ENCODE results near the gene MADCAM1.

Gene MADCAM1

DNA sequence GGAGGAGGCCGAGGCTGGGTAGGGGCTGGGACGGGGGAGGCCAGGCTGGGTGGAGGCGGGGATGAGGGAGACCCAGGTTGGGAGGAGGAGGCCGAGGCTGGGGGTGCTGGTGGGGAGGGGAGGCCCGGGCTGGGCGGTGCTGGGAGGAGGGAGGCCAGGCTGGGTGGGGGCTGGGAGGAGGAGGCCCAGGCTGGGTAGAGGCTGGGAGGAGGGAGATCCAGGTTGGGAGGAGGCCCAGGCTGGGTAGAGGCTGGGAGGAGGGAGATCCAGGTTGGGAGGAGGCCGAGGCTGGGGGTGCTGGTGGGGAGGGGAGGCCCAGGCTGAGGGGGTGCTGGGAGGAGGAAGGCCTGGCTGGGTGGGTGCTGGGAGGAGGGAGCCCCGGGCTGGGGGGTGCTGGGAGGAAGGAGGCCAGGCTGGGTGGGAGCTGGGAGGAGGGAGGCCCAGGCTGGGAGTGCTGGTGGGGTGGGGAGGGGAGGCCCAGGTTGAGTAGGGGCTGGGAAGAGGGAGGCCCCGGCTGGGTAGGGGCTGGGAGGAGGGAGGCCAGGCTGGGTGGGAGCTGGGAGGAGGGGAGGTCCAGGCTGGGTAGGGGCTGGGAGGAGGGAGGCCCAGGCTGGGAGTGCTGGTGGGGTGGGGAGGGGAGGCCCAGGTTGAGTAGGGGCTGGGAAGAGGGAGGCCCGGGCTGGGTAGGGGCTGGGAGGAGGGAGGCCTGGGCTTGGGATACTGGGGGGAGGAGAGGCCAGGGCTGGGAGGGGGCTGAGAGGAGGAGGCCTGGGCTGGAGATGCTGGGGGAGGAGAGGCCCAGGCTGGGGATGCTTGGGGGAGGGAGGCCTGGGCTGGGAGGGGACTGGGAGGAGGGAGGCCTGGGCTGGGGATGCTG, 21.7 kb downstream of the MADCAM1 start:
- Histone ChIP-seq H3K36me3 (ENCODE audit: insufficient read depth, low read depth, low read length) (peaks cover 8% of the 10 kb centered on the region; the same call in 1 of the 2 replicates), H3K27ac (ENCODE audit: low read length) (no peak overlapping the region), H3K4me1 (ENCODE audit: insufficient read depth, low read length) (no peaks in the 10 kb centered on the region), H3K4me3 (ENCODE audit: low read length) (no peak overlapping the region), H3K9me3 (ENCODE audit: insufficient read depth, low read depth, low read length) (no peaks in the 10 kb centered on the region), H3K27me3 (ENCODE audit: insufficient read depth, low read length) (peaks cover 33% of the 10 kb centered on the region), H3K9ac (ENCODE audit: low read depth, low read length) (no peak overlapping the region)

DNA sequence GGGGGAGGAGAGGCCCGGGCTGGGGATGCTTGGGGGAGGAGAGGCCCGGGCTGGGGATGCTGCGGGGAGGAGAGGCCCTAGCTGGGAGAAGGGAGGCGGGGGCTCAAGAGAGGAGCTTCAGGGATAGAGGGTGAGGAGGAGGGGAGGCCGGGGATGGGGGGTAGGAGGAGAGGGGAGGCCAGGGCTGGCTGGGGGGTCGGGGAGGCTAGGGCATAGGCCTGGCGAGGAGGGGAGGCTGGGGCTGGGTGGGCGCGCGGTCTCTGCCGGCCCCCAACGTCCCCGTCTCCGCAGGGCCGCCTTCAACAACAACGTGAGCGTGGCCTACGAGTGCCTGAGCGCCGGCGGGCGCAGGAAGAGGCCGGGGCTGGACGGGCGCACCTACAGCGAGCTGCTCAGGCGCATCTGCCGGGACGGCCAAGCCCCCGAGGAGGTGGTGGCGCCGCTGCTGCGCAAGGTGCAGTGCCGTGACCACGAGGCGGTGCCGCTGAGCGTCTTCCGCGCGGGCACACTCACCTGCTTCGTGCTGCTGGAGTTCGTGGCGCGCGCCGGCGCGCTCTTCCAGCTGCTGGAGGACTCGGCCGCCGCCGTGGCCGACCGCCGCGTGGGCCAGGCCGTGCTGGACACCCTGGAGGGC, 22.4 kb downstream of the MADCAM1 start:
- Histone ChIP-seq H3K4me1 (ENCODE audit: insufficient read depth, low read length) (no peaks in the 10 kb centered on the region), H3K27me3 (ENCODE audit: insufficient read depth, low read length) (peaks cover 26% of the 10 kb centered on the region), H3K9ac (ENCODE audit: low read depth, low read length) (no peak overlapping the region), H3K27ac (ENCODE audit: low read length) (no peak overlapping the region), H3K36me3 (ENCODE audit: insufficient read depth, low read depth, low read length) (peaks cover 7% of the 10 kb centered on the region; the same call in 1 of the 2 replicates), H3K4me3 (ENCODE audit: low read length) (peak overlapping the region; percentile 33; the same call in 1 of the 2 replicates), H3K9me3 (ENCODE audit: insufficient read depth, low read depth, low read length) (no peaks in the 10 kb centered on the region)

DNA sequence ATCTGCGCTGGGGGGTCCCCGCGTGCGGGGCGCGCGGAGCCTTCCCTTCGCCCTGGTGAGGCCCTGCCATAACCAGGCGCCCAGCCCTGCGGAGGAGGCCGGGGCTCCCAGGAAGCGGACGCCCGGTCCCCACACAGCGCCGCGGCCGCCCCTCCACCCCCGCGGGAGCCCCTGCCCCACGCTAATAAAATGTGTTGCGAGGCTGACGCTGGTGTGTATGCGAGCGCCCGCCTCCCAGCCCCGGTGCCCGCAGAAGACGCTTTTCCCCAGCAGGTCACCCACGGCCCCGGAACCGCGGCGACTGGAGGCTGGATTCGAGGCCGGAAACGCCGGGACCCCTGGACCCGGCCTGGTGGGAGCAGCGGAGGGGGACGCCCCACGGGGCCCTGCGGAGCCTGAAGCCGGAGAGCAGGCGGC, 23.2 kb downstream of the MADCAM1 start:
- H3K27me3 ChIP-seq (ENCODE audit: insufficient read depth, low read length) = peaks cover 18% of the 10 kb centered on the region
- no peak overlapping the region for H3K27ac ChIP-seq (ENCODE audit: low read length)
- H3K9me3 ChIP-seq (ENCODE audit: insufficient read depth, low read depth, low read length) = no peaks in the 10 kb centered on the region
- no peaks in the 10 kb centered on the region for H3K4me1 ChIP-seq (ENCODE audit: insufficient read depth, low read length)
- H3K9ac ChIP-seq (ENCODE audit: low read depth, low read length) = no peak overlapping the region
- H3K4me3 ChIP-seq (ENCODE audit: low read length) = no peak overlapping the region
- no peaks in the 10 kb centered on the region for H3K36me3 ChIP-seq (ENCODE audit: insufficient read depth, low read depth, low read length)

DNA sequence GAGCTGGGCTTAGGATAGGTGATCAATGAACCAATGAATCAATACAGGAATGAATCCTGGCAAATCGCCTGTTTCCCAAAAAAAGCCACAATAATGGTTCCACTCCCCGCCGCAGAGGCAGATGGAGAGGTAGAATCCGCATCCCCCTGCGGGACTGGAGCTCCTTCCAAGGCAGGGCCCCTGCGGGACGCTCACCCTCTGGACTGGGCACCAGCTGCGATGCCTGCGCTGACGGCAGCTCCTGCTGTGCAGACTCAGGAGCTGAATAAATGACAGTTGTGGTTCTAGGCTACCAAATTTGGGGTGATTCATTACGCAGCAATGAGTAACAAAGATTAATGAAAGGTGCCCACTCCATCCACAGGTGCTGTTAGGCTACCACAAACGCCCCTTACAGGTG, 26.4 kb downstream of the MADCAM1 start:
- Histone ChIP-seq H3K9ac (ENCODE audit: low read depth, low read length) (no peak overlapping the region), H3K36me3 (ENCODE audit: insufficient read depth, low read depth, low read length) (no peaks in the 10 kb centered on the region), H3K27ac (ENCODE audit: low read length) (no peak overlapping the region), H3K4me3 (ENCODE audit: low read length) (no peak overlapping the region), H3K27me3 (ENCODE audit: insufficient read depth, low read length) (peaks cover 17% of the 10 kb centered on the region), H3K4me1 (ENCODE audit: insufficient read depth, low read length) (no peaks in the 10 kb centered on the region), H3K9me3 (ENCODE audit: insufficient read depth, low read depth, low read length) (no peaks in the 10 kb centered on the region)

DNA sequence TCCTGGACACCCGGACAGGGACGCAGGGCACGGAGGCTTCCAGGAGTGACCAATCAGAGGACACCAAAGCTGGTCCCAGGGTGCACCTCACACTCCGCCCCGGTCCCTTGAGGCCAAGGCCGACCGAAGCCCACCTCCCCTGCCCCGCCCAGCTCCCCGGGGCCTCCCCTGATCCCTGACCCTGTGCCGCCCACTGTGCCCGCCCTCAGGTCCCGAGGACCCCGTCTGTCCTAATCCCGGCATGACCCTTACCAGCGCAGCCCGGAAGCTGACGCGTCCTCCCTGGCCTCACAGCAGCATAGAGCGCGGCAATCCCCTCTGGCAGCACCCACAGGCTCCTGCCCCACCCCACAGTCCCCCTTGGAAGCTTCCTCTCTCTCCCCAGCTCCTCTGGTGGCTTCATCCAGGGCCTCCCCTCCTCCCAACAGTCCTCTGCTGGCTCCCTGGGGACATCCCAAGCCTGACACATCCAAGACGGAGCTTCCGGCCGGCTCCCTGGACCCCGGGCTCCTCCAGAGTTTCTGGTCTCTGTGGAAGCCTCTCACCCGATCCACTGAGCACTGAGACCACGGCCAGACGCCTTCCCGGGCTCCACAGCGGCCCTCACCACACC, 27.9 kb downstream of the MADCAM1 start:
- H3K4me3 ChIP-seq (ENCODE audit: low read length) = no peak overlapping the region
- H3K9me3 ChIP-seq (ENCODE audit: insufficient read depth, low read depth, low read length) = no peaks in the 10 kb centered on the region
- no peak overlapping the region for H3K27ac ChIP-seq (ENCODE audit: low read length)
- no peak overlapping the region for H3K9ac ChIP-seq (ENCODE audit: low read depth, low read length)
- H3K4me1 ChIP-seq (ENCODE audit: insufficient read depth, low read length) = no peaks in the 10 kb centered on the region
- peaks cover 17% of the 10 kb centered on the region for H3K27me3 ChIP-seq (ENCODE audit: insufficient read depth, low read length)
- H3K36me3 ChIP-seq (ENCODE audit: insufficient read depth, low read depth, low read length) = no peaks in the 10 kb centered on the region

DNA sequence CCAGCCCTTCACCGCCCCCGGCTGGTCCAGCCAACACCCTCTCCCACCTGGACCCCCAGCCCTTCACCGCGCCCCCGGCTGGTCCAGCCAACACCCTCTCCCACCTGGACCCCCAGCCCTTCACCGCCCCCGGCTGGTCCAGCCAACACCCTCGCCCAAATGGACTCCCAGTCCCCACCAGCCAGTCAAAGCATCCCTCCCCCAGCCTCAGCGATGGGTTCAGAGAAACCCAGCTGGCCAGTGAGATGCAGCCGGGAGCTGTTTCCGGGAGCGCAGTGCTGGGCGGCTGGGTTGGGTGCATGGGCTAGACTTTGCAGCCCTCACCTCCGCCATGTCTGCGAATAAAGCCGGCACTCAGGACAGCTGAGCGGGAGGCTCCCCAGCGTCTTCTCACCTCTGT, 28.7 kb downstream of the MADCAM1 start:
- Histone ChIP-seq H3K9me3 (ENCODE audit: insufficient read depth, low read depth, low read length) (no peaks in the 10 kb centered on the region), H3K4me3 (ENCODE audit: low read length) (no peak overlapping the region), H3K36me3 (ENCODE audit: insufficient read depth, low read depth, low read length) (no peaks in the 10 kb centered on the region), H3K4me1 (ENCODE audit: insufficient read depth, low read length) (no peaks in the 10 kb centered on the region), H3K27ac (ENCODE audit: low read length) (no peak overlapping the region), H3K9ac (ENCODE audit: low read depth, low read length) (no peak overlapping the region), H3K27me3 (ENCODE audit: insufficient read depth, low read length) (peaks cover 8% of the 10 kb centered on the region)

DNA sequence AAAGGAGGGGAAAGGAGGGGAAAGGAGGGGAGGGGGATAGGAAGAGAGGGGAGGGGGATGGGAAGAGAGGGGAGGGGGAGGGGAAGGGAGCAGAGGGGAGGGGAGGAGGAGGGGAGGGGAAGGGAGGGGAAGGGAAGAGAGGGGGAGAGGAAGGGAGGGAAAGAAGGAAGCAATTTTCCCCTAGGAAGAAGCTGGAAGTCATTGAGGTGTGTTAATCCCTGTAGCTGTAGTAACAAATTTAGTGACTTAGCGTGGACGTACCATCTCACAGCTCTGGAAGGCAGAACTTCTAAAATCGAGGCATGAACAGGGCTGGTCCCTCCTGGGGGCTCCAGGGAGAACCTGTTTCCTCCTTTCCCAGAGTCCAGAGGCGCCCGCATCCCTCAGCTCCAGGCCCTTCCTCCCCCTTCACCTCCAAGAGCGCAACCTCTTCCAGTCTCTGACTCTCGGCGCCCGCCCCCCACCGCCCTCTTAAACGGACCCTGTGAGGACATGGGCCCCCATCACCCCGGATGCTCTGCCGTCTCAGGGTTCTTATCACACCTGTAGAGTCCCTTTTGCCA, 29.7 kb downstream of the MADCAM1 start:
- Histone ChIP-seq H3K4me3 (ENCODE audit: low read length) (no peak overlapping the region), H3K9me3 (ENCODE audit: insufficient read depth, low read depth, low read length) (no peaks in the 10 kb centered on the region), H3K36me3 (ENCODE audit: insufficient read depth, low read depth, low read length) (no peaks in the 10 kb centered on the region), H3K9ac (ENCODE audit: low read depth, low read length) (no peak overlapping the region), H3K27me3 (ENCODE audit: insufficient read depth, low read length) (peaks cover 3% of the 10 kb centered on the region), H3K4me1 (ENCODE audit: insufficient read depth, low read length) (no peaks in the 10 kb centered on the region), H3K27ac (ENCODE audit: low read length) (no peak overlapping the region)

DNA sequence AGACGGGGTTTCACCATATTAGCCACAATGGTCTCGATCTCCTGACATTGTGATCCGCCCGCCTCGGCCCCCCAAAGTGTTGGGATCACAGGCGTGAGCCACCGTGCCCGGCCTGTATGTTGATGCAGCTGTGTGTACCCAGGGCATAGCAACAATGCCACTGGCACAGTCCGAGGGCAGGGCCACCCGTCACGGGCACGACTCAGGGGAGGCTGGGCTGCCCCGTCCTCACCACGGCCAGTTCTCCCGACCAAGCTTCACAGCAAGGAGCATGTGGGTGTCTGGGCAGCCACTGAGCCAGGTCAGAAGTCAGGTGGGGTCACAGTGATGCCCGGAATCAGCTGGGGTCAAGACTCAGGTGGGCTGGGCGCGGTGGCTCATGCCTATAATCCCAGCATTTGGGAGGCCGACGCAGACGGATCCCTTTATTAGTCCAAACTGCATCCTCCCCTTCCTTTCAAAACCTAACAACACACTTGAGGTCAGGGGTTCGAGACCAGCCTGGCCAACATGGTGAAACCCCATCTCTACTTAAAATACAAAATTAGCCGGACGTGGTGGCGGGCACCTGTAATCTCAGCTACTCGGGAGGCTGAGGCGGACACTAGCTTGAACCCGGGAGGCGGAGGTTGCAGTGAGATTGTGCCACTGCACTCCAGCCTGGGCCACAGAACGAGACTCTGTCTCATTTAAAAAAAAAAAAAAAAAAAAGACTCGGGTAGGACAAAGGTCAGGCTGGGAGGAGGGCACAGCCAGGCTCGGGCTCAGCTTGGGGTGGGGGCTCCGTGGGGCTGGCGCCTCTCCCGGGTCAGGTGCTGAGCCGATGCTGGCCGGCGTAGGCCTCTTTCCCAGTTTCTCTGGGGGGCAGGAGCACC, 34.1 kb downstream of the MADCAM1 start:
- H3K36me3 ChIP-seq (ENCODE audit: insufficient read depth, low read depth, low read length) = peaks cover under 1% of the 10 kb centered on the region; the same call in 1 of the 2 replicates
- H3K9ac ChIP-seq (ENCODE audit: low read depth, low read length) = peak overlapping the region; percentile 68; the same call in 1 of the 2 replicates
- H3K9me3 ChIP-seq (ENCODE audit: insufficient read depth, low read depth, low read length) = no peaks in the 10 kb centered on the region
- H3K4me3 ChIP-seq (ENCODE audit: low read length) = peak overlapping the region; percentile 75; the same call in 1 of the 2 replicates
- H3K4me1 ChIP-seq (ENCODE audit: insufficient read depth, low read length) = no peaks in the 10 kb centered on the region
- no peaks in the 10 kb centered on the region; the same call in 1 of the 2 replicates for H3K27me3 ChIP-seq (ENCODE audit: insufficient read depth, low read length)
- H3K27ac ChIP-seq (ENCODE audit: low read length) = peak overlapping the region; percentile 56

DNA sequence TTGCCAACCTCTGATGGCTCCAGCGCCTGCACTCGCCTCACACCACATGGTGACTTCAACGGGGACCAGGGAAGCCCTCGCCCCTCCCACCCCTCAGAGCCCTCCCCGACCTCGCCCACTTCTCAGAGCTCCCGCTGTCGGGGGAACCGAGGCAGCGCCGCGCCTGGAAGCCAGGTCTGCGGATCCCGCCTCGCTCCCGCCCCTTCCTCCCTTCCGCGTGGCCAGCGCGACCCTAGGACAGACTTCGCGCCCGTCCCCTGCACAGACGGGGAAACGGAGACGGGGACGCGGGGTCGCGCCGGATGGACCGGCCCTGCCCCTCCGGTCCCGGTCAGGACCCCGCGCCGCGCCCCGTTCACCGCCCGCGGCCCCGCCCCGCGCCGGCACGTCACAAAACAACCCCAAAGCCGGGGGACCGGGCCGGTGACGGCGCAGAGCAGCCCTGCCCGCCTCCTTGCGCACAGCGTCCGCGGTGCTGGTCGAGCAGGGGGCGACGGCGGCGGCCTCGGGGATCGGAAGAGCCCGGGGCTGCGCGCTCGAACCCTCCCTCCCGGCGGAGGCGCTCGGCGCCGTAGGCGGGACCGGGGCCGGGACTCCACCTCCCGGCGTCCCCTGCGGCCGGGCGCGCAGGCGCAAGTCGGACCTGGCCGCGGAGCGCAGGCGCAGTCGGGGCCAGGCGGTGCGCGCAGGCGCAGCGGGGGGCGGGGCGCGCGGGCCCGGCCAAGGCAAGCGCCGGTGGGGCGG, 34.9 kb downstream of the MADCAM1 start:
- Histone ChIP-seq H3K27ac (ENCODE audit: low read length) (peak overlapping the region; percentile 56), H3K36me3 (ENCODE audit: insufficient read depth, low read depth, low read length) (peaks cover 8% of the 10 kb centered on the region; the same call in 1 of the 2 replicates), H3K9ac (ENCODE audit: low read depth, low read length) (peak overlapping the region; percentile 68; the same call in 1 of the 2 replicates), H3K27me3 (ENCODE audit: insufficient read depth, low read length) (no peaks in the 10 kb centered on the region; the same call in 1 of the 2 replicates), H3K4me1 (ENCODE audit: insufficient read depth, low read length) (no peaks in the 10 kb centered on the region), H3K9me3 (ENCODE audit: insufficient read depth, low read depth, low read length) (no peaks in the 10 kb centered on the region), H3K4me3 (ENCODE audit: low read length) (peak overlapping the region; percentile 75; the same call in 1 of the 2 replicates)

DNA sequence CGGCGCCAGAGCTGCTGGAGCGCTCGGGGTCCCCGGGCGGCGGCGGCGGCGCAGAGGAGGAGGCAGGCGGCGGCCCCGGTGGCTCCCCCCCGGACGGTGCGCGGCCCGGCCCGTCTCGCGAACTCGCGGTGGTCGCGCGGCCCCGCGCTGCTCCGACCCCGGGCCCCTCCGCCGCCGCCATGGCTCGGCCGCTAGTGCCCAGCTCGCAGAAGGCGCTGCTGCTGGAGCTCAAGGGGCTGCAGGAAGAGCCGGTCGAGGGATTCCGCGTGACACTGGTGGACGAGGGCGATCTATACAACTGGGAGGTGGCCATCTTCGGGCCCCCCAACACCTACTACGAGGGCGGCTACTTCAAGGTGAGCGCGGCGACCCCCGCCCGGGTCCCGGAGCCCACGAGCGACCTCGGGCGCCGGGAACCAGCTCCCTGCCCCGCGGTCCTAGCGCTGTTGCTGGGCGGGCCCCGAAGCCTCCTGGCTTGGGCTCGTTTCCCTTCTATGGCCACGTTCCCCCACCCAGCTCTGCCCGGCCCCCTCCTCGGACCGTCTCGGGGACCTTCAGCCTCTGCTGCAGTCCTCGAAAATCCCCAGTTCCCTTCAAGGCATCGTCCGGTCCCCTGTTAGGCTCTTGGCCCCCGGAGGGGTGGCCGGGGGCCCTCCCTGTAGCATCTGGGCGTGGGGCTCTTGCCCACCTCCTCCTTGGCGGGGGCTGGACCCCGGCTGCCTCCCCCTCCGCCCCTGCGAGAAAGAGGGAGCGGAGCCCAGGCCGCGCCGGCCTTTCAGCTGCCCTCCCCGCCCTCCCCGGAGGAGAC, 35.7 kb downstream of the MADCAM1 start, which contains the start of gene CDC34:
Gene CDC34, plus strand, starts transcription at position 8 of the 808 bp plus-strand sequence. Its CDS starts 172 bp downstream, at position 180.
- Histone ChIP-seq H3K4me1 (ENCODE audit: insufficient read depth, low read length) (no peaks in the 10 kb centered on the region), H3K27me3 (ENCODE audit: insufficient read depth, low read length) (no peaks in the 10 kb centered on the region), H3K4me3 (ENCODE audit: low read length) (peak within 1 kb of the TSS; percentile 88), H3K36me3 (ENCODE audit: insufficient read depth, low read depth, low read length) (peaks cover 16% of the 10 kb centered on the region), H3K9ac (ENCODE audit: low read depth, low read length) (peak within 1 kb of the TSS; percentile 87), H3K9me3 (ENCODE audit: insufficient read depth, low read depth, low read length) (no peaks in the 10 kb centered on the region), H3K27ac (ENCODE audit: low read length) (peak within 1 kb of the TSS; percentile 56)
